WTC11 (cell line): ENCODE measurements around the gene PHOX2B. TPM values are rescaled to one million over a fixed set of nuclear protein-coding genes. Genes with fewer than 3 reads are reported as not detected.

ENCODE experiments used
- ATAC-seq: fragments of 200-7000 bp; cut with Tn5 transposase; 2 replicates; pipeline ENCODE4 v1.10.0; 2021; ENCODE audit warnings: mild to moderate bottlenecking, moderate library complexity
- CTCF ChIA-PET: fragments of 300-600 bp; sonication (Branson Sonifier 250); formaldehyde crosslinking; loops from one replicate; lab custom pipeline; 2021; ENCODE audit warnings: antibody characterized with exemption; lab: Charles Lee
- POLR2A ChIA-PET: fragments of 350-600 bp; sonication (Branson Sonifier 250); formaldehyde crosslinking; loops from one replicate; lab custom pipeline; 2021; ENCODE audit warnings: antibody characterized with exemption; lab: Charles Lee
- DNase-seq: peaks from one replicate; pipeline ENCODE4 v3.0.0; 2021; ENCODE audit warnings: low spot score
- H3K27ac Mint-ChIP-seq: 2 replicates; pipeline ENCODE4 v1.8.0; 2021; ENCODE audit warnings: mixed read lengths
- H3K27me3 Mint-ChIP-seq: 2 replicates; pipeline ENCODE4 v1.8.0; 2021; ENCODE audit warnings: low read depth, mild to moderate bottlenecking, moderate library complexity, mixed read lengths
- H3K36me3 Mint-ChIP-seq: 2 replicates; pipeline ENCODE4 v1.8.0; 2021; ENCODE audit warnings: mixed read lengths
- H3K4me1 Mint-ChIP-seq: 2 replicates; pipeline ENCODE4 v1.8.0; 2022; ENCODE audit warnings: mixed read lengths
- H3K4me3 Mint-ChIP-seq: 2 replicates; pipeline ENCODE4 v1.8.0; 2021; ENCODE audit warnings: mild to moderate bottlenecking, moderate library complexity, mixed read lengths
- H3K9me3 Mint-ChIP-seq: 2 replicates; pipeline ENCODE4 v1.8.0; 2021; ENCODE audit warnings: mixed read lengths
- AFF4 ChIP-seq: sonication (generic); formaldehyde crosslinking; IDR thresholded peaks from 2 replicates; pipeline ENCODE4 v1.8.1; 2023; ENCODE audit warnings: mild to moderate bottlenecking, missing genetic modification reagents, borderline replicate concordance
- E2F1 ChIP-seq: sonication (generic); formaldehyde crosslinking; IDR thresholded peaks from 2 replicates; pipeline ENCODE4 v1.8.0; 2022; ENCODE audit warnings: mild to moderate bottlenecking, missing genetic modification reagents
- E2F4 ChIP-seq: sonication (generic); formaldehyde crosslinking; IDR thresholded peaks from 2 replicates; pipeline ENCODE4 v1.8.1; 2022; ENCODE audit warnings: low read depth, mild to moderate bottlenecking, moderate library complexity, missing genetic modification reagents, borderline replicate concordance
- FOXJ3 ChIP-seq: sonication (generic); formaldehyde crosslinking; IDR thresholded peaks from 2 replicates; pipeline ENCODE4 v1.9.0; 2021; ENCODE audit warnings: missing genetic modification reagents, mild to moderate bottlenecking, borderline replicate concordance
- JAZF1 ChIP-seq: fragments of 250-450 bp; sonication (Bioruptor Pico); IDR thresholded peaks from 2 replicates; pipeline ENCODE4 v1.9.0; 2021; ENCODE audit warnings: moderate library complexity, mild to moderate bottlenecking, inconsistent platforms
- JUN ChIP-seq: sonication (generic); formaldehyde crosslinking; IDR thresholded peaks from 2 replicates; pipeline ENCODE4 v1.8.0; 2023; ENCODE audit warnings: mild to moderate bottlenecking, missing genetic modification reagents
- MYBL2 ChIP-seq: sonication (generic); formaldehyde crosslinking; IDR thresholded peaks from 2 replicates; pipeline ENCODE4 v1.8.1; 2023; ENCODE audit warnings: mild to moderate bottlenecking, moderate library complexity, missing genetic modification reagents
- NR3C1 ChIP-seq: sonication (generic); formaldehyde crosslinking; conservative IDR thresholded peaks from 2 replicates; pipeline ENCODE4 v1.8.1; 2023; ENCODE audit warnings: low read depth, mild to moderate bottlenecking, missing genetic modification reagents
- RORB ChIP-seq: fragments of 250-450 bp; sonication (Bioruptor Pico); IDR thresholded peaks from 2 replicates; pipeline ENCODE4 v1.9.0; 2021; ENCODE audit warnings: mild to moderate bottlenecking
- SP1 ChIP-seq: sonication (generic); formaldehyde crosslinking; conservative IDR thresholded peaks from 2 replicates; pipeline ENCODE4 v1.8.1; 2022; ENCODE audit warnings: missing genetic modification reagents
- TCF7 ChIP-seq: sonication (generic); formaldehyde crosslinking; IDR thresholded peaks from 2 replicates; pipeline ENCODE4 v1.8.0; 2022; ENCODE audit warnings: mild to moderate bottlenecking, low read depth, missing genetic modification reagents, moderate library complexity
- TEAD1 ChIP-seq: sonication (generic); formaldehyde crosslinking; IDR thresholded peaks from 2 replicates; pipeline ENCODE4 v1.8.0; 2022; ENCODE audit warnings: mild to moderate bottlenecking, missing genetic modification reagents
- USF1 ChIP-seq: sonication (generic); formaldehyde crosslinking; IDR thresholded peaks from 2 replicates; pipeline ENCODE4 v1.8.0; 2022; ENCODE audit warnings: mild to moderate bottlenecking, missing genetic modification reagents
- ZNF138 ChIP-seq: sonication (generic); formaldehyde crosslinking; conservative IDR thresholded peaks from 2 replicates; pipeline ENCODE4 v1.8.1; 2022; ENCODE audit warnings: mild to moderate bottlenecking, moderate library complexity, missing genetic modification reagents
- ZNF219 ChIP-seq: sonication (generic); formaldehyde crosslinking; IDR thresholded peaks from 2 replicates; pipeline ENCODE4 v1.8.0; 2023; ENCODE audit warnings: missing genetic modification reagents, mild to moderate bottlenecking, borderline replicate concordance
- ZNF232 ChIP-seq: sonication (generic); formaldehyde crosslinking; IDR thresholded peaks from 2 replicates; pipeline ENCODE4 v1.8.0; 2022; ENCODE audit warnings: mild to moderate bottlenecking, missing genetic modification reagents
- ZNF396 ChIP-seq: fragments of 250-450 bp; sonication (Bioruptor Pico); IDR thresholded peaks from 2 replicates; pipeline ENCODE4 v1.8.0; 2021; ENCODE audit warnings: mild to moderate bottlenecking, moderate library complexity, borderline replicate concordance
- total RNA-seq: library from RNA; stranded (reverse); gene quantifications from 3 replicates; pipeline ENCODE4 v1.2.3, GENCODE V29; 2021
- TF ChIP-seq, protein P1 (sequence below): sonication (generic); formaldehyde crosslinking; IDR thresholded peaks from 2 replicates; pipeline ENCODE4 v1.8.0; 2022; ENCODE audit warnings: mild to moderate bottlenecking, missing genetic modification reagents
- TF ChIP-seq, protein P2 (sequence below): sonication (generic); formaldehyde crosslinking; IDR thresholded peaks from 2 replicates; pipeline ENCODE4 v1.8.0; 2023; ENCODE audit warnings: missing genetic modification reagents
- TF ChIP-seq, protein P3 (sequence below): fragments of 250-450 bp; sonication (Bioruptor Pico); IDR thresholded peaks from 2 replicates; pipeline ENCODE4 v1.9.0; 2021; ENCODE audit warnings: mild to moderate bottlenecking

PHOX2B gene
- total RNA-seq, 1 experiment from 2014 or later, result not detected

GRCh38 chr4:41757521-41758156 lies 9.1 kb upstream of the PHOX2B start:
- peak overlapping the region; percentile 11 for H3K4me3 Mint-ChIP-seq
- ChIA-PET CTCF (interaction anchor here (0.6 to 1.0 kb wide), 2 partner anchors 57 to 543 kb away, joined by 3 read pairs; partner anchors contain the start of gene APBB2), POLR2A (no interaction called here)
- DNase-seq, result no peak
- peaks cover 18% of the 10 kb centered on the region for H3K4me1 Mint-ChIP-seq
- H3K27me3 Mint-ChIP-seq, result peaks cover 80% of the 10 kb centered on the region
- H3K9me3 Mint-ChIP-seq, result no peaks in the 10 kb centered on the region
- no peak for TF ChIP-seq JAZF1 (CRISPR knock-in tag)
- H3K36me3 Mint-ChIP-seq, result no peaks in the 10 kb centered on the region
- no peak overlapping the region for H3K27ac Mint-ChIP-seq
- ATAC-seq, result peak; percentile 91

- H3K27ac Mint-ChIP-seq, result no peak overlapping the region
- no peak overlapping the region for H3K4me3 Mint-ChIP-seq
- H3K9me3 Mint-ChIP-seq, result no peaks in the 10 kb centered on the region
- POLR2A ChIA-PET, result no interaction called here
- CTCF ChIA-PET, result interaction anchor here (0.6 kb wide), 1 partner anchor 56 kb away, joined by 3 read pairs; no protein-coding TSS in a partner anchor
- H3K36me3 Mint-ChIP-seq, result no peaks in the 10 kb centered on the region
- H3K27me3 Mint-ChIP-seq, result peaks cover 92% of the 10 kb centered on the region
- no peak for DNase-seq
- no peak for ATAC-seq
- peaks cover 48% of the 10 kb centered on the region for H3K4me1 Mint-ChIP-seq
- TF ChIP-seq TCF7 (CRISPR knock-in tag), result no peak
- no peak for TF ChIP-seq FOXJ3 (CRISPR knock-in tag)
- TF ChIP-seq, protein P1, sequence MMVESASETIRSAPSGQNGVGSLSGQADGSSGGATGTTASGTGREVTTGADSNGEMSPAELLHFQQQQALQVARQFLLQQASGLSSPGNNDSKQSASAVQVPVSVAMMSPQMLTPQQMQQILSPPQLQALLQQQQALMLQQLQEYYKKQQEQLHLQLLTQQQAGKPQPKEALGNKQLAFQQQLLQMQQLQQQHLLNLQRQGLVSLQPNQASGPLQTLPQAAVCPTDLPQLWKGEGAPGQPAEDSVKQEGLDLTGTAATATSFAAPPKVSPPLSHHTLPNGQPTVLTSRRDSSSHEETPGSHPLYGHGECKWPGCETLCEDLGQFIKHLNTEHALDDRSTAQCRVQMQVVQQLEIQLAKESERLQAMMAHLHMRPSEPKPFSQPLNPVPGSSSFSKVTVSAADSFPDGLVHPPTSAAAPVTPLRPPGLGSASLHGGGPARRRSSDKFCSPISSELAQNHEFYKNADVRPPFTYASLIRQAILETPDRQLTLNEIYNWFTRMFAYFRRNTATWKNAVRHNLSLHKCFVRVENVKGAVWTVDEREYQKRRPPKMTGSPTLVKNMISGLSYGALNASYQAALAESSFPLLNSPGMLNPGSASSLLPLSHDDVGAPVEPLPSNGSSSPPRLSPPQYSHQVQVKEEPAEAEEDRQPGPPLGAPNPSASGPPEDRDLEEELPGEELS, result no peak
- no peak for TF ChIP-seq ZNF219
- TF ChIP-seq JUN (CRISPR knock-in tag), result no peak
- no peak for TF ChIP-seq USF1
- TF ChIP-seq, protein P2, sequence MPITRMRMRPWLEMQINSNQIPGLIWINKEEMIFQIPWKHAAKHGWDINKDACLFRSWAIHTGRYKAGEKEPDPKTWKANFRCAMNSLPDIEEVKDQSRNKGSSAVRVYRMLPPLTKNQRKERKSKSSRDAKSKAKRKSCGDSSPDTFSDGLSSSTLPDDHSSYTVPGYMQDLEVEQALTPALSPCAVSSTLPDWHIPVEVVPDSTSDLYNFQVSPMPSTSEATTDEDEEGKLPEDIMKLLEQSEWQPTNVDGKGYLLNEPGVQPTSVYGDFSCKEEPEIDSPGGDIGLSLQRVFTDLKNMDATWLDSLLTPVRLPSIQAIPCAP (CRISPR knock-in tag), result no peak
- TF ChIP-seq E2F1, result no peak
- no peak for TF ChIP-seq ZNF138
- no peak for TF ChIP-seq E2F4 (CRISPR knock-in tag)
- no peak for TF ChIP-seq MYBL2 (CRISPR knock-in tag)
- TF ChIP-seq SP1 (CRISPR knock-in tag), result no peak
- TF ChIP-seq AFF4 (CRISPR knock-in tag), result no peak
- TF ChIP-seq NR3C1 (CRISPR knock-in tag), result no peak
- TF ChIP-seq ZNF396 (CRISPR knock-in tag), result no peak
- no peak for TF ChIP-seq RORB (CRISPR knock-in tag)
- no peak for TF ChIP-seq TEAD1 (CRISPR knock-in tag)
- no peak for TF ChIP-seq ZNF232 (CRISPR knock-in tag)
- TF ChIP-seq, protein P3, sequence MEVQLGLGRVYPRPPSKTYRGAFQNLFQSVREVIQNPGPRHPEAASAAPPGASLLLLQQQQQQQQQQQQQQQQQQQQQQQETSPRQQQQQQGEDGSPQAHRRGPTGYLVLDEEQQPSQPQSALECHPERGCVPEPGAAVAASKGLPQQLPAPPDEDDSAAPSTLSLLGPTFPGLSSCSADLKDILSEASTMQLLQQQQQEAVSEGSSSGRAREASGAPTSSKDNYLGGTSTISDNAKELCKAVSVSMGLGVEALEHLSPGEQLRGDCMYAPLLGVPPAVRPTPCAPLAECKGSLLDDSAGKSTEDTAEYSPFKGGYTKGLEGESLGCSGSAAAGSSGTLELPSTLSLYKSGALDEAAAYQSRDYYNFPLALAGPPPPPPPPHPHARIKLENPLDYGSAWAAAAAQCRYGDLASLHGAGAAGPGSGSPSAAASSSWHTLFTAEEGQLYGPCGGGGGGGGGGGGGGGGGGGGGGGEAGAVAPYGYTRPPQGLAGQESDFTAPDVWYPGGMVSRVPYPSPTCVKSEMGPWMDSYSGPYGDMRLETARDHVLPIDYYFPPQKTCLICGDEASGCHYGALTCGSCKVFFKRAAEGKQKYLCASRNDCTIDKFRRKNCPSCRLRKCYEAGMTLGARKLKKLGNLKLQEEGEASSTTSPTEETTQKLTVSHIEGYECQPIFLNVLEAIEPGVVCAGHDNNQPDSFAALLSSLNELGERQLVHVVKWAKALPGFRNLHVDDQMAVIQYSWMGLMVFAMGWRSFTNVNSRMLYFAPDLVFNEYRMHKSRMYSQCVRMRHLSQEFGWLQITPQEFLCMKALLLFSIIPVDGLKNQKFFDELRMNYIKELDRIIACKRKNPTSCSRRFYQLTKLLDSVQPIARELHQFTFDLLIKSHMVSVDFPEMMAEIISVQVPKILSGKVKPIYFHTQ (CRISPR knock-in tag), result no peak
Measured at GRCh38 chr4:41753942-41754341, 5.4 kb upstream of the PHOX2B start.
